OCI-LY1 (cell line): ENCODE measurements around the gene CPA4.

ENCODE experiments used
- H2AFZ ChIP-seq: fragments of 200-600 bp; sonication (generic), shearing (Covaris generic); 2 replicates; pipeline ENCODE4 v1.6.0; 2014; ENCODE audit warnings: antibody characterized with exemption, mild to moderate bottlenecking, low read length
- H3F3A ChIP-seq: fragments of 200-600 bp; sonication (generic), shearing (Covaris generic); 2 replicates; pipeline ENCODE4 v1.6.0; 2014; ENCODE audit warnings: mild to moderate bottlenecking, antibody characterized with exemption, low read length, moderate library complexity; ENCODE audit not compliant: insufficient read depth
- H3K27ac ChIP-seq: fragments of 200-600 bp; sonication (generic); 2 replicates; pipeline ENCODE4 v1.5.1; 2014; ENCODE audit warnings: low read length, mixed run types, mild to moderate bottlenecking, low read depth; ENCODE audit not compliant: poor library complexity, severe bottlenecking
- H3K27me3 ChIP-seq: fragments of 200-600 bp; sonication (generic); 2 replicates; pipeline ENCODE4 v1.6.0; 2014; ENCODE audit warnings: antibody characterized with exemption, mild to moderate bottlenecking, low read length, moderate library complexity; ENCODE audit not compliant: insufficient read depth
- H3K36me3 ChIP-seq: fragments of 200-600 bp; sonication (generic); 2 replicates; pipeline ENCODE4 v1.6.1; 2014; ENCODE audit warnings: mild to moderate bottlenecking, antibody characterized with exemption, low read length, moderate library complexity, mixed read lengths; ENCODE audit not compliant: insufficient read depth
- H3K4me1 ChIP-seq: fragments of 200-600 bp; sonication (generic); 2 replicates; pipeline ENCODE4 v1.5.1; 2014; ENCODE audit warnings: mild to moderate bottlenecking, low read length, moderate library complexity; ENCODE audit not compliant: insufficient read depth, severe bottlenecking
- H3K4me2 ChIP-seq: fragments of 200-600 bp; sonication (generic), shearing (Covaris generic); 2 replicates; pipeline ENCODE4 v1.6.1; 2014; ENCODE audit warnings: low read length
- H3K4me3 ChIP-seq: fragments of 200-600 bp; sonication (generic); 2 replicates; pipeline ENCODE4 v1.5.1; 2014; ENCODE audit warnings: low read length, low read depth, mild to moderate bottlenecking, mixed read lengths; ENCODE audit not compliant: poor library complexity, severe bottlenecking
- H3K79me2 ChIP-seq: fragments of 200-600 bp; shearing (Covaris generic); 2 replicates; pipeline ENCODE4 v1.6.1; 2016; ENCODE audit warnings: mixed run types, low read length, mixed read lengths; ENCODE audit not compliant: insufficient read depth
- H3K9ac ChIP-seq: fragments of 200-600 bp; sonication (generic), shearing (Covaris generic); 2 replicates; pipeline ENCODE4 v1.6.1; 2014; ENCODE audit warnings: mild to moderate bottlenecking, low read length, mixed read lengths
- H3K9me2 ChIP-seq: fragments of 200-600 bp; sonication (generic), shearing (Covaris generic); 2 replicates; pipeline ENCODE4 v1.6.1; 2014; ENCODE audit warnings: low read depth, mild to moderate bottlenecking, low read length, mixed read lengths
- H3K9me3 ChIP-seq: fragments of 200-600 bp; shearing (Covaris generic); 2 replicates; pipeline ENCODE4 v1.6.1; 2014; ENCODE audit warnings: low read length, mixed read lengths
- H4K20me1 ChIP-seq: fragments of 200-600 bp; sonication (generic), shearing (Covaris generic); 2 replicates; pipeline ENCODE4 v1.6.0; 2016; ENCODE audit warnings: mild to moderate bottlenecking, low read length; ENCODE audit not compliant: insufficient read depth
- CTCF ChIP-seq: fragments of 200-600 bp; sonication (generic), shearing (Covaris generic); IDR thresholded peaks from 2 replicates; pipeline ENCODE4 v1.5.1; 2017; ENCODE audit warnings: mild to moderate bottlenecking, antibody characterized with exemption, low read length, moderate library complexity, mixed read lengths
- EZH2 ChIP-seq: fragments of 200-600 bp; sonication (generic), shearing (Covaris generic); IDR thresholded peaks from 2 replicates; pipeline ENCODE4 v1.8.0; 2017; ENCODE audit warnings: borderline replicate concordance, mixed run types, mild to moderate bottlenecking, antibody characterized with exemption, low read length, moderate library complexity, mixed read lengths

The CPA4 gene

DNA sequence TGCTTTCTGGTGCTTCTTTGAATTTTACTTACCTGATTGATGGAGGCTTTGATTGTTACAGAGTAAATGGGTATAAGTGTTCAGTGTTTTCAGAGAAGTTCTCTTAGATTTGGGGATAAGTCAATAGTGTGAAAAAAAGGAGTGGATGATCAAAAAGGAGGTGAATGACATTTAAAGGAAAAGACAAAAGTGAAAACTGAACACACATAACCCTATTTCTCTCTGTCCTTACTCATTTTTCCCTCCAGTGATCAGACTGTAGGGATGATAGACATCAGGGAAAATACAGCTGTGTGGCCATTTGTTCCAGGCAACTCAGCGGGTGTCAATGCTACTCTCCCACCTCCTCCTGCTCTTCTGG, 26.0 kb upstream of the CPA4 start:
- Histone ChIP-seq H3K36me3 (no peaks in the 10 kb centered on the region), H3K27me3 (no peaks in the 10 kb centered on the region), H3K9ac (no peak overlapping the region), H3K9me3 (no peaks in the 10 kb centered on the region), H3K79me2 (no peaks in the 10 kb centered on the region), H3K4me3 (no peak overlapping the region), H3K27ac (no peak overlapping the region), H3K4me1 (no peaks in the 10 kb centered on the region), H3K4me2 (no peak overlapping the region), H2AFZ (no peak overlapping the region), H4K20me1 (no peaks in the 10 kb centered on the region), H3F3A (no peaks in the 10 kb centered on the region), H3K9me2 (no peaks in the 10 kb centered on the region)
- no peak for TF ChIP-seq EZH2
- no peak for TF ChIP-seq CTCF

- H3K9me3 ChIP-seq: no peaks in the 10 kb centered on the region
- no peaks in the 10 kb centered on the region for H3F3A ChIP-seq
- no peaks in the 10 kb centered on the region for H3K79me2 ChIP-seq
- no peak overlapping the region for H2AFZ ChIP-seq
- H3K27ac ChIP-seq: no peak overlapping the region
- no peak overlapping the region for H3K4me3 ChIP-seq
- no peaks in the 10 kb centered on the region for H3K4me1 ChIP-seq
- H3K9ac ChIP-seq: no peak overlapping the region
- no peaks in the 10 kb centered on the region for H3K27me3 ChIP-seq
- TF ChIP-seq EZH2: no peak
- no peak for TF ChIP-seq CTCF
- no peaks in the 10 kb centered on the region for H3K36me3 ChIP-seq
- H3K9me2 ChIP-seq: no peaks in the 10 kb centered on the region
- H4K20me1 ChIP-seq: no peaks in the 10 kb centered on the region
- no peak overlapping the region for H3K4me2 ChIP-seq
Measured at GRCh38 chr7:130268463-130269317, 24.3 kb upstream of the CPA4 start.

DNA sequence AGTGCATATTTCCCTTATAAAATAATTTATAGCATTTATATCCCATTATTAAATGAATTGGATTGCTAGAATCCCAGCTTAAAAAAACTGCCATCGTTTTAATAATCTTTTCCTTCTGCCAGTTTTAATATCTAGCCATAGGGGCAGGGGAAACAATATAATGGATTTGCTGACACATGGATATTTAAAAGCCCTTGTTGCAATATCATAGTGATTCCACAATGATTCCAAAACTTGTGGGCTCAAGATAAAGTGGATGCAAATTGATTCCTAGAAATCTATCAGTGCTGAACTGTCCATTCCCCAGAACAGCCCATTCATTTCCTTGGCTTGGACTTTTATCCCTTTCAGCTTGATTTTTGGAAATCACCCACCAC, 23.7 kb upstream of the CPA4 start:
- H3K9ac ChIP-seq: no peak overlapping the region
- H3K4me3 ChIP-seq: no peak overlapping the region
- no peak overlapping the region for H3K4me2 ChIP-seq
- no peaks in the 10 kb centered on the region for H3F3A ChIP-seq
- H3K9me2 ChIP-seq: no peaks in the 10 kb centered on the region
- TF ChIP-seq EZH2: no peak
- TF ChIP-seq CTCF: no peak
- H3K36me3 ChIP-seq: no peaks in the 10 kb centered on the region
- H3K79me2 ChIP-seq: no peaks in the 10 kb centered on the region
- no peaks in the 10 kb centered on the region for H3K27me3 ChIP-seq
- H2AFZ ChIP-seq: no peak overlapping the region
- H4K20me1 ChIP-seq: no peaks in the 10 kb centered on the region
- no peak overlapping the region for H3K27ac ChIP-seq
- H3K4me1 ChIP-seq: no peaks in the 10 kb centered on the region
- H3K9me3 ChIP-seq: no peaks in the 10 kb centered on the region
